H9 (cell line): ENCODE measurements around the gene NLRP9. TPM values are rescaled to one million over a fixed set of nuclear protein-coding genes. Genes with fewer than 3 reads are reported as not detected.

Experiments used
- DNase-seq: peaks from one replicate; pipeline ENCODE4 v3.0.0-alpha.2; 2017
- H2AFZ ChIP-seq: one replicate; pipeline ENCODE4 v1.6.1; 2013; ENCODE audit warnings: mild to moderate bottlenecking, low read length, control low read depth, moderate library complexity
- H2AK5ac ChIP-seq: 2 replicates; pipeline ENCODE4 v1.6.1; 2013; ENCODE audit warnings: low read length, control low read depth, mixed read lengths; ENCODE audit not compliant: insufficient read length
- H2BK120ac ChIP-seq: one replicate; pipeline ENCODE4 v1.6.1; 2013; ENCODE audit warnings: low read depth, mild to moderate bottlenecking, low read length, control low read depth, inconsistent platforms; ENCODE audit not compliant: poor library complexity, severe bottlenecking
- H2BK12ac ChIP-seq: 2 replicates; pipeline ENCODE4 v1.6.1; 2013; ENCODE audit warnings: low read length, control low read depth, mixed read lengths, low read depth; ENCODE audit not compliant: insufficient read length
- H2BK15ac ChIP-seq: 2 replicates; pipeline ENCODE4 v1.6.1; 2013; ENCODE audit warnings: low read depth, low read length, control low read depth
- H2BK20ac ChIP-seq: one replicate; pipeline ENCODE4 v1.6.1; 2013; ENCODE audit warnings: low read depth, mild to moderate bottlenecking, low read length, control low read depth, inconsistent platforms; ENCODE audit not compliant: poor library complexity, severe bottlenecking
- H2BK5ac ChIP-seq: 2 replicates; pipeline ENCODE4 v1.6.1; 2013; ENCODE audit warnings: low read length, control low read depth, mixed read lengths; ENCODE audit not compliant: insufficient read length
- H3K14ac ChIP-seq: 2 replicates; pipeline ENCODE4 v1.6.1; 2013; ENCODE audit warnings: low read length, control low read depth; ENCODE audit not compliant: insufficient read depth
- H3K18ac ChIP-seq: 2 replicates; pipeline ENCODE4 v1.6.1; 2013; ENCODE audit warnings: low read depth, mild to moderate bottlenecking, mixed read lengths, low read length, control low read depth; ENCODE audit not compliant: insufficient read length
- H3K23ac ChIP-seq: 2 replicates; pipeline ENCODE4 v1.6.1; 2013; ENCODE audit warnings: low read length, control low read depth, mixed read lengths, low read depth; ENCODE audit not compliant: insufficient read length
- H3K23me2 ChIP-seq: 2 replicates; pipeline ENCODE4 v1.6.1; 2013; ENCODE audit warnings: low read depth, mild to moderate bottlenecking, mixed read lengths, low read length, control low read depth; ENCODE audit not compliant: insufficient read length, poor library complexity, severe bottlenecking
- H3K27ac ChIP-seq: 2 replicates; pipeline ENCODE4 v1.5.1; 2013; ENCODE audit warnings: low read length, control low read depth, mixed read lengths, low read depth; ENCODE audit not compliant: insufficient read length
- H3K27me3 ChIP-seq: 2 replicates; pipeline ENCODE4 v1.6.1; 2013; ENCODE audit warnings: low read length, control low read depth, inconsistent platforms; ENCODE audit not compliant: insufficient read depth
- H3K4ac ChIP-seq: 2 replicates; pipeline ENCODE4 v1.6.1; 2013; ENCODE audit warnings: low read depth, mild to moderate bottlenecking, control low read depth, inconsistent platforms, low read length, moderate library complexity
- H3K4me1 ChIP-seq: 2 replicates; pipeline ENCODE4 v1.6.1; 2013; ENCODE audit warnings: low read length, control low read depth, inconsistent platforms; ENCODE audit not compliant: insufficient read depth
- H3K4me2 ChIP-seq: 2 replicates; pipeline ENCODE4 v1.6.1; 2013; ENCODE audit warnings: low read length, control low read depth, mixed read lengths; ENCODE audit not compliant: insufficient read length, insufficient read depth
- H3K56ac ChIP-seq: 2 replicates; pipeline ENCODE4 v1.6.1; 2013; ENCODE audit warnings: low read depth, mild to moderate bottlenecking, mixed read lengths, low read length, control low read depth; ENCODE audit not compliant: insufficient read length
- H3K79me1 ChIP-seq: 2 replicates; pipeline ENCODE4 v1.6.1; 2013; ENCODE audit warnings: low read depth, mild to moderate bottlenecking, moderate library complexity, low read length, control low read depth, inconsistent platforms; ENCODE audit not compliant: insufficient read depth, poor library complexity, severe bottlenecking
- H3K79me2 ChIP-seq: 2 replicates; pipeline ENCODE4 v1.6.1; 2013; ENCODE audit warnings: low read length, control low read depth, inconsistent platforms; ENCODE audit not compliant: insufficient read depth
- H3K9ac ChIP-seq: 2 replicates; pipeline ENCODE4 v1.6.1; 2013; ENCODE audit warnings: low read length, control low read depth, mixed read lengths; ENCODE audit not compliant: insufficient read length; ENCODE audit errors: extremely low read depth
- H3K9me3 ChIP-seq: one replicate; pipeline ENCODE4 v1.6.1; 2013; ENCODE audit warnings: low read depth, low read length, inconsistent platforms; ENCODE audit not compliant: control insufficient read depth
- H3T11ph ChIP-seq: one replicate; pipeline ENCODE4 v1.6.1; 2013; ENCODE audit warnings: mild to moderate bottlenecking, low read length, control low read depth, inconsistent platforms
- H4K20me1 ChIP-seq: one replicate; pipeline ENCODE4 v1.6.1; 2013; ENCODE audit not compliant: control insufficient read depth, insufficient read length, insufficient read depth
- H4K5ac ChIP-seq: 2 replicates; pipeline ENCODE4 v1.6.1; 2013; ENCODE audit warnings: low read depth, mild to moderate bottlenecking, mixed read lengths, low read length, control low read depth; ENCODE audit not compliant: insufficient read length
- H4K8ac ChIP-seq: replicated peaks from 2 replicates; pipeline ENCODE4 v1.6.1; 2013; ENCODE audit warnings: low read length, control low read depth, mixed read lengths, low read depth; ENCODE audit not compliant: insufficient read length
- H4K91ac ChIP-seq: 2 replicates; pipeline ENCODE4 v1.6.1; 2013; ENCODE audit warnings: low read depth, mild to moderate bottlenecking, moderate library complexity, mixed read lengths, low read length, control low read depth; ENCODE audit not compliant: insufficient read length
- H3K27ac Mint-ChIP-seq, 3 experiments: 2 replicates in 2 of 3; 3 replicates in 1 of 3; pipeline ENCODE4 v1.8.0; 2020 to 2021; ENCODE audit warnings: mixed read lengths in 3 of 3, mild to moderate bottlenecking in 1 of 3, moderate library complexity in 1 of 3
- H3K27me3 Mint-ChIP-seq: 2 replicates; pipeline ENCODE4 v1.8.0; 2021; ENCODE audit warnings: low read depth, mild to moderate bottlenecking, moderate library complexity, mixed read lengths
- H3K36me3 Mint-ChIP-seq, 3 experiments: 2 replicates in 2 of 3; 3 replicates in 1 of 3; pipeline ENCODE4 v1.8.0; 2020 to 2021; ENCODE audit warnings: low read depth in 3 of 3, mixed read lengths in 3 of 3; ENCODE audit not compliant: insufficient read depth in 1 of 3
- H3K4me1 Mint-ChIP-seq, 2 experiments: 2 replicates each; pipeline ENCODE4 v1.8.0; 2020; ENCODE audit warnings: mixed read lengths in 2 of 2
- H3K4me3 Mint-ChIP-seq, 2 experiments: 2 replicates in 1 of 2; 3 replicates in 1 of 2; pipeline ENCODE4 v1.8.0; 2020 to 2021; ENCODE audit warnings: mild to moderate bottlenecking in 2 of 2, mixed read lengths in 2 of 2, moderate library complexity in 1 of 2
- H3K9me3 Mint-ChIP-seq, 2 experiments: 2 replicates in 1 of 2; 3 replicates in 1 of 2; pipeline ENCODE4 v1.8.0; 2020; ENCODE audit warnings: mild to moderate bottlenecking in 2 of 2, mixed read lengths in 2 of 2, moderate library complexity in 1 of 2
- CTCF ChIP-seq: fragments of 200-600 bp; sonication (generic); conservative IDR thresholded peaks from 3 replicates; pipeline ENCODE4 v1.8.0; 2021; ENCODE audit warnings: antibody characterized with exemption, mild to moderate bottlenecking
- WGBS: extraction: QIAGEN DNeasy Blood & Tissue Kit; methylation state at CpG from one replicate; pipeline ENCODE4 v1.1.7; 2013; ENCODE audit warnings: missing lambda C conversion rate, low lambda C conversion rate, mixed read lengths; ENCODE audit not compliant: insufficient read length; ENCODE audit errors: extremely low coverage; 5-methylcytosine and 5-hydroxymethylcytosine counted together
- total RNA-seq: library from RNA; stranded (reverse); gene quantifications from 2 replicates; pipeline ENCODE4 v1.2.1, GENCODE V29; 2021

Gene NLRP9
- total RNA-seq, 1 experiment from 2014 or later = not detected

- no CpG with 5 or more reads among the region's 23 CpGs for WGBS
Measured at GRCh38 chr19:55695511-55696290, 42.5 kb downstream of the NLRP9 start.

More at GRCh38 chr19:55695511-55696290, 42.5 kb downstream of the NLRP9 start:
- H3K79me2 ChIP-seq = no peaks in the 10 kb centered on the region
- no peak overlapping the region for H3K4ac ChIP-seq
- H2BK120ac ChIP-seq = no peak overlapping the region
- H3K23me2 ChIP-seq = no peaks in the 10 kb centered on the region
- H2BK15ac ChIP-seq = no peak overlapping the region
- no peak overlapping the region for H2BK5ac ChIP-seq
- H3K9ac ChIP-seq = no peak overlapping the region
- Mint-ChIP-seq H3K36me3 (peaks cover 29 to 67% (median 64%) of the 10 kb centered on the region in 3 experiments), H3K27ac (no peak overlapping the region), H3K9me3 (peaks cover 0 to 3% of the 10 kb centered on the region in 2 experiments; a peak in 1 of 5 replicates), H3K27me3 (no peaks in the 10 kb centered on the region), H3K4me1 (no peaks in the 10 kb centered on the region), H3K4me3 (no peak overlapping the region; a peak in 1 of 5 replicates)
- H2BK20ac ChIP-seq = no peak overlapping the region
- no peak overlapping the region for H3K56ac ChIP-seq
- no peak overlapping the region for H3K4me2 ChIP-seq
- DNase-seq = no peak
- no peak overlapping the region for H2BK12ac ChIP-seq
- TF ChIP-seq CTCF = no peak
- H4K20me1 ChIP-seq = no peaks in the 10 kb centered on the region
- H3K23ac ChIP-seq = no peak overlapping the region
- H4K8ac ChIP-seq = no peak overlapping the region
- no peak overlapping the region for H2AK5ac ChIP-seq
- H4K91ac ChIP-seq = no peak overlapping the region
- H3K79me1 ChIP-seq = no peaks in the 10 kb centered on the region
- no peaks in the 10 kb centered on the region for H3K9me3 ChIP-seq
- H3K14ac ChIP-seq = no peak overlapping the region
- no peak overlapping the region for H4K5ac ChIP-seq
- H3K27ac ChIP-seq = no peak overlapping the region
- H3T11ph ChIP-seq = no peak overlapping the region
- H3K18ac ChIP-seq = no peak overlapping the region
- H2AFZ ChIP-seq = no peak overlapping the region
- no peaks in the 10 kb centered on the region for H3K27me3 ChIP-seq
- no peaks in the 10 kb centered on the region for H3K4me1 ChIP-seq
